ENCODE data around the gene KIAA1549. TPM values are rescaled to one million over a fixed set of nuclear protein-coding genes. Genes with fewer than 3 reads are reported as not detected.

The KIAA1549 gene
- total RNA-seq, 1 donor from 2014 or later = 5.2 TPM

DNA sequence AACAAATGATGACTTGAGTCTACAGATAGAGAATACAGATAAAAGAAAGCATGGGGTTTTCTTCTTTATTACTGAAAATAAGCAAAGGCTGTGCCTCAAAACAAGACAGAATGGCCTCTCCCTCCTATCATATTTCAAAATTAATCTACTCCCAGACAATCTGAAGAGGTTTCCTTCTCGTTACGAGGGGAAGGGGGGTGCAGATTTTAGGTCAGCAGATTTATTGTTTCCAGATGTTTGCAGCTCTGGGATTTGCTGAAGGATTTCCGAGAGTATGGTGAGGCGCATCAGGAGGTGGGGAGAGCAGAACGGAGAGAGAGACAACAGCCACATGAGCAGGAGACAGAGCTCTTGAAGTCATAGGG lies 89.8 kb downstream of the KIAA1549 start:
- DNase-seq (ENCODE audit: low spot score) = no peak
- intact Hi-C loops (cut with DNase I) = no loop called here
- ATAC-seq = peak; percentile 79

GRCh38 chr7:138890499-138891445 lies 90.4 kb downstream of the KIAA1549 start:
- ATAC-seq = peak; percentile 63
- intact Hi-C loops (cut with DNase I) = no loop called here
- DNase-seq (ENCODE audit: low spot score) = peak; percentile 75

DNA sequence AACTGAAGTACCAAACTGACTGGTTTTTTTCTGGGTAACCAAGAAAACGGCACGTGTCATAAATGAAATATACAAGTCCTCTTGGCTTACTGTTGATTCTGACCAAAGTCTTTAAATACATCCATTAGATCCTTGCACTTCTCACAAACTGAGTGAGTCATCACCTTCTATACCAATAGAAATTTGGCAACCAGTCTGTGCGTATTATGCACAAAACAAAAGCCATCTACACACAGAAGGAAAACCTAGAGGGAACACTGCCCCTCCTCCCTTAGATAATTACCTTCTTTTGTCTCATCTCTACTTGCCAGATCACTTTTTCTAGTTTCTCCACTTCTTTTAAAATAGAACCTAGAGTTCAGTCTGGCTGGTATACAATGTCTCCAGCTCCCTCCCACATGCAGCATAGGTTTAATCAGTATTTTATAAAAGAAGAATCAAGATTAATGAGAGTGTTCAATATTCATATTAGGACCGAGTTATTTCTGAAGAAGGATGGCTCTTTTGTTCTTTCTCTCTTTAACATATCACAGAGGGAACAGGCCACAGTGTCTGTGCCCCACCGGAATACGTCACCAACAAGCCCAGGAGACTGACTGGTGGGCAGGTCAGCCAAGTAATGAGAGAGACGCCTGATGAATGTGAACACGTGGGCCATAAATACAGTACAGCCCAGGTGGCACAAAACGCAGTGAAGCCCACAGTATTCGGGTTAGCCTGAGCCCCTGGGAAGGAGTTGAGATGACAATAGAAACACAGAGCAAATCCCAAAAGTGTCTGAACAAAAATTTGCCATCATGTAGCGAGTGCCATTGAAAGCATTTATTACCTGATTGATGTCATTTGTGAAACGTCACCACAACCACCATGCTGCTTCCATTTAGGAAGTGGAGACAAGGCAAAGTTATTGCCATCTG lies 91.3 kb downstream of the KIAA1549 start:
- intact Hi-C loops (cut with DNase I) = loop anchor here (10.0 kb wide), 1 partner anchor 95 kb away; the partner anchor contains the start of gene KIAA1549
- ATAC-seq = peak; percentile 50

GRCh38 chr7:138887872-138888656 lies 93.1 kb downstream of the KIAA1549 start:
- no peak for ATAC-seq
- intact Hi-C loops (cut with DNase I) = loop anchor here (10.0 kb wide), 1 partner anchor 97 kb away; the partner anchor contains the start of gene KIAA1549
- DNase-seq (ENCODE audit: low spot score) = no peak

More for the DNA sequence above, 91.3 kb downstream of the KIAA1549 start:
- no peak for DNase-seq (ENCODE audit: low spot score)

GRCh38 chr7:138887085-138887710 lies 94.0 kb downstream of the KIAA1549 start:
- intact Hi-C loops (cut with DNase I) = loop anchor here (10.0 kb wide), 1 partner anchor 98 kb away; the partner anchor contains the start of gene KIAA1549
- ATAC-seq (no peak), DNase-seq (ENCODE audit: low spot score) (no peak)

- peak; percentile 36 for ATAC-seq
- DNase-seq (ENCODE audit: low spot score) = no peak
- intact Hi-C loops (cut with DNase I) = loop anchor here (10.0 kb wide), 1 partner anchor 98 kb away; the partner anchor contains the start of gene KIAA1549
These were observed 94.7 kb downstream of the KIAA1549 start for GRCh38 chr7:138886501-138886917.

GRCh38 chr7:138885383-138886147 lies 95.6 kb downstream of the KIAA1549 start:
- ATAC-seq (no peak), DNase-seq (ENCODE audit: low spot score) (no peak)
- intact Hi-C loops (cut with DNase I) = loop anchor here (10.0 kb wide), 1 partner anchor 99 kb away; the partner anchor contains the start of gene KIAA1549

DNA sequence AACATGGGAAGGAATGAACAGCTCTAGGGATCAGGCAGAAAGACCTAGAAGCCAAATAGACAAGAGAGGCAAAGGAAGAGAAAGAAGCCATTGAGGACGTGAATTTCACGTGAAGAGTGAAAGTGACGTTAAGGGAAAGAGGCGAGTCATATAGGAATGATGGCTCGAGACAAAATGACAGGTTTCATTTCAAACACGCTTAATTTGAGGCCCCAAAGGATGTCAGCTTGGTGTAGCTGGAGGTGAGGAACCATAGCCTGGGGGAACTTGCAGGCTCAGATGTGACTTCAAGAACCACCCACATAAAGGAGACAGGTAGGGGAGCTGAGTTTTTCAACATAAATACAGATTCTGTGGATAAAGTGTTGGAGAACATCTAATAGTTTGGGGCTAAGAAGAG lies 98.9 kb downstream of the KIAA1549 start:
- ATAC-seq (no peak), DNase-seq (ENCODE audit: low spot score) (no peak)
- intact Hi-C loops (cut with DNase I) = loop anchor here (10.0 kb wide), 1 partner anchor 103 kb away; the partner anchor contains the start of gene KIAA1549

GRCh38 chr7:138881579-138882188 lies 99.5 kb downstream of the KIAA1549 start:
- DNase-seq (ENCODE audit: low spot score) = no peak
- peak; percentile 72 for ATAC-seq
- intact Hi-C loops (cut with DNase I) = loop anchor here (10.0 kb wide), 1 partner anchor 103 kb away; the partner anchor contains the start of gene KIAA1549

DNA sequence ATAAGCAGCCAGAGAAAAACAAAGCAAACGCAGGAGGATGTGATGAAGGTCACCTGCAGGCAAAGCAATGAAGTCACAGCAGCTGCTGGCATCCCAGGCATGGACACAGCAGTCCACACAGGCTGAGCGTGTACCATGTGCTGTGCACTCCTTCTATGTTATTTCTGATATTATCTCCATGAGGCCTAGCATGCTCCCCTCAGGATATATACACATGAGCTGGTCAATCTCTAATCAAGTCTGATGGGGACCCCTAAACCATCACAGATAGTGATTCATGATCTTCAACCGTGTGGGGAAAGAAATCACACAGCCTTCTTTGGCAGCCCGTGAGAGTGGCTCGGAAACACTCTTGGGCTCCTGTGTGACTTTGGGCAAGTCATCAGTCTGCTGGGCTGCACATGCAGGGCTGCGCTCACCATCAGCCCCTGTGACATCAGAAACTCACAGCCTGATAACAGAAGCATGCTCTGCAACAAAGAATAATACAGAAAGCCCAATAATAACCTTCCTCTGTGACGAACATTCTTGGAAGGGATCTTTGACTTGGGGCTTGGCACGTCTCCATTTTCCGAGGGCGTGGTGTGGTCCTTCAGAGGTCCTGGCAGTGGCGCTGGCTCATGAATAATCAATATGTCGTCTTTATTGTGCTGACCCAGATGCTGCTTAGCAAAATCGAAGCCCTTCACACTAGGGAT lies 100.2 kb downstream of the KIAA1549 start:
- intact Hi-C loops (cut with DNase I) = loop anchor here (10.0 kb wide), 1 partner anchor 104 kb away; the partner anchor contains the start of gene KIAA1549
- ATAC-seq = peak; percentile 70
- DNase-seq (ENCODE audit: low spot score) = peak; percentile 78

- DNase-seq (ENCODE audit: low spot score) (no peak), ATAC-seq (no peak)
- intact Hi-C loops (cut with DNase I) = no loop called here
These were observed 101.8 kb downstream of the KIAA1549 start for GRCh38 chr7:138879356-138879755.

DNA sequence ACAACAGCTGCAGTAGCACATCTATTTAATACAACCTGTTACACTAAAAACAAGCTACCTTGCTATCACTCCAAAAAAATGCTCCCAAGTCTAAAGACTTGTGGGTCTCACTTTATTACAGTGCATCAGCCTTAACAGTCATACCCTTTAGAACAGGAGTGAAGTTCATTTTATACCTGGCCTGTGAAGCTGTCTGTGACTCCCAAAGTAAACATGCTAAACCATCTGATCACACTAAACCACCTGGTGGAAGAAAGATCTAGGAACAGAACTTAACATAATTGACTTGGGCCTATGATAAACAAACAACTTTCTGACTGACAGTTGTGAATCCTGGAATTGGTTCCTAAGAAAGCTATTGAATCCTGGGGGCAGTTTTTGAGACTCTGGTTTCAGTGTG lies 102.3 kb downstream of the KIAA1549 start:
- no peak for DNase-seq (ENCODE audit: low spot score)

DNA sequence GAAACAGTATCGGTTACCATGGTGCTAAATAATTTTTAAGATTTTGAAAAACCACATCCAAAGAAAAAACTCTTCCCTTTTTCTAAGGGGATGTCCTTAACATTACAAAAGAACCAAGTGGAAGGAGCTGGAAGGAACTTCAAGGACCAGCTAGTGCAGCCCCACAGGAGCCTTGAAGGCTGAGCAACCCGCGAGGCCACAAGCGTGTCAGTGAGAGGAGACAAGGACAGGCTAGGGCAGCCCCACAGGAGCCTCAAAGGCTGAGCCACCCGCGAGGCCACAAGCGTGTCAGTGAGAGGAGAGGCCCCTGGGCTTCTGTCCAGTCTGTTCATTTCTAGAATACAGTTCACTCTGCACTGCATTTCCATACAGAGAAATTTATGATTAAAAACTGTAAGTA lies 103.1 kb downstream of the KIAA1549 start:
- ATAC-seq (no peak), DNase-seq (ENCODE audit: low spot score) (no peak)
- intact Hi-C loops (cut with DNase I) = no loop called here

More for the DNA sequence above, 102.3 kb downstream of the KIAA1549 start:
- no peak for ATAC-seq
- intact Hi-C loops (cut with DNase I) = no loop called here

GRCh38 chr7:138876326-138876725 lies 104.9 kb downstream of the KIAA1549 start:
- intact Hi-C loops (cut with DNase I) = no loop called here
- DNase-seq (ENCODE audit: low spot score) (no peak), ATAC-seq (no peak)

DNA sequence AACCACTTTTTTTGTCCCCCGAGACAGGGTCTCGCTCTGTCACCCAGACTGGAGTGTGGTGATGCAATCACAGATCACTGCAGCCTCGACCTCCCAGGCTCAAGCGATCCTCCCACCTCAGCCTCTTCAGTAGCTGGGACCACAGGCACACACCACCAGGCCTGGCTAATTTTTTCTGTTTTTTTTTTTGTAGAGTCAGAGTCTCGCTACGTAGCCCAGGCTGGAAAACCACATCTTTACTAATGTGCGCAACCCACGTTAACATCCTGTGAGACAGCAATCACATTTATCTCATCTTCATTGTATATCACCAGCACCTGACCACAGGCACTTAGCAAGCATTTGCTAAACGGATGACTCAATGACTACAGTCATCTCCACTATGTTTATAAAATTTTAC lies 105.4 kb downstream of the KIAA1549 start:
- no peak for ATAC-seq
- no peak for DNase-seq (ENCODE audit: low spot score)
- intact Hi-C loops (cut with DNase I) = no loop called here

- no peak for DNase-seq (ENCODE audit: low spot score)
- ATAC-seq = no peak
- intact Hi-C loops (cut with DNase I) = no loop called here
These were observed 107.8 kb downstream of the KIAA1549 start for GRCh38 chr7:138873220-138873892.
